K562 (cell line): ENCODE data around the gene PERP. TPM values are rescaled to one million over a fixed set of nuclear protein-coding genes. Genes with fewer than 3 reads are reported as not detected.
A peak's percentile ranks its signal among the peaks of the same experiment; 100 is the strongest.

ENCODE experiments used
- ATAC-seq: fragments of 200-7000 bp; cut with Tn5 transposase; 3 replicates; pipeline ENCODE4 v1.9.1; 2020; ENCODE audit warnings: moderate library complexity
- BruUV-seq: library from RNA; stranded (reverse); fragments of 400-500 nt; replicated peaks from 2 replicates; lab custom pipeline; 2021; lab: Mats Ljungman, UMichigan
- CTCF ChIA-PET: fragments of 300-600 bp; formaldehyde crosslinking; extraction: SDS; loops from one replicate; lab custom pipeline; 2021; ENCODE audit warnings: low intra/inter-chr PET ratio; lab: Yijun Ruan, JAX
- POLR2A ChIA-PET: fragments of 300-600, 350-650 bp; sonication (Branson Sonifier 250); formaldehyde crosslinking; extraction: SDS; loops from one replicate; lab custom pipeline; 2021; ENCODE audit warnings: antibody characterized with exemption, inconsistent platforms; lab: Yijun Ruan, JAX
- DNase-seq, 4 experiments: peaks; one replicate each; pipeline versions ENCODE4 v3.0.0 to v3.0.0-alpha.2; 2011 to 2018; ENCODE audit warnings: low spot score in 3 of 4, mixed read lengths in 3 of 4; ENCODE audit errors: extremely low read depth in 1 of 4
- FAIRE-seq: peaks from 2 replicates; lab custom pipeline; 2011; peaks lifted over from hg19 to GRCh38; lab: Jason Lieb, UNC
- H2AFZ ChIP-seq: 2 replicates; pipeline ENCODE4 v1.6.0; 2011; ENCODE audit warnings: low read depth, low read length, control low read depth, inconsistent platforms
- H3K27ac ChIP-seq: fragments of 200-600 bp; 3 replicates; pipeline ENCODE4 v1.8.0; 2011; ENCODE audit warnings: low read depth, mild to moderate bottlenecking, control low read depth, inconsistent platforms, low read length, moderate library complexity, mixed read lengths; ENCODE audit errors: extremely low read depth
- H3K27me3 ChIP-seq, 2 experiments: fragments of 300-600 bp in 1 of 2; 2 replicates in 1 of 2; 3 replicates in 1 of 2; pipeline versions ENCODE4 v1.6.0 to v1.8.0; 2011; ENCODE audit warnings: inconsistent platforms in 2 of 2, low read length in 2 of 2, mild to moderate bottlenecking in 1 of 2, mixed read lengths in 1 of 2, moderate library complexity in 1 of 2; ENCODE audit not compliant: control insufficient read depth in 2 of 2, insufficient read depth in 2 of 2
- H3K36me3 ChIP-seq: fragments of 300-600 bp; 3 replicates; pipeline ENCODE4 v1.8.0; 2011; ENCODE audit warnings: mild to moderate bottlenecking, low read length, inconsistent platforms; ENCODE audit not compliant: control insufficient read depth, insufficient read depth
- H3K4me1 ChIP-seq, 2 experiments: fragments of 200-600 bp in 1 of 2; replicated peaks in 1 of 2; 2 replicates in 1 of 2; 3 replicates in 1 of 2; pipeline versions ENCODE4 v1.5.1 to v1.8.0; 2011; ENCODE audit warnings: inconsistent platforms in 2 of 2, low read length in 2 of 2, mild to moderate bottlenecking in 1 of 2, mixed read lengths in 1 of 2, moderate library complexity in 1 of 2; ENCODE audit not compliant: control insufficient read depth in 2 of 2, insufficient read depth in 2 of 2
- H3K4me2 ChIP-seq: 2 replicates; pipeline ENCODE4 v1.6.1; 2011; ENCODE audit warnings: low read length, control low read depth, inconsistent platforms, mixed read lengths; ENCODE audit not compliant: insufficient read depth
- H3K4me3 ChIP-seq: fragments of 200-600 bp; sonication (generic), shearing (Covaris generic); 2 replicates; pipeline ENCODE4 v1.5.1; 2016; ENCODE audit warnings: control low read depth, inconsistent platforms
- H3K79me2 ChIP-seq: fragments of 200-600 bp; 3 replicates; pipeline ENCODE4 v1.8.0; 2011; ENCODE audit warnings: low read length, inconsistent platforms; ENCODE audit not compliant: control insufficient read depth, insufficient read depth
- H3K9ac ChIP-seq, 2 experiments: 2 replicates each; pipeline versions ENCODE4 v1.6.0 to v1.6.1; 2011; ENCODE audit warnings: low read depth in 2 of 2, low read length in 2 of 2, control low read depth in 1 of 2, inconsistent platforms in 1 of 2, mild to moderate bottlenecking in 1 of 2, mixed read lengths in 1 of 2; ENCODE audit not compliant: insufficient read depth in 1 of 2
- H3K9me1 ChIP-seq: one replicate; pipeline ENCODE4 v1.6.0; 2011; ENCODE audit warnings: inconsistent platforms, mild to moderate bottlenecking, low read length, moderate library complexity; ENCODE audit not compliant: control insufficient read depth, insufficient read depth
- H3K9me3 ChIP-seq: replicated peaks from 2 replicates; pipeline ENCODE4 v1.5.1; 2011; ENCODE audit warnings: low read depth, low read length, inconsistent platforms; ENCODE audit not compliant: control insufficient read depth, insufficient read depth
- H4K20me1 ChIP-seq: replicated peaks from 2 replicates; pipeline ENCODE4 v1.6.1; 2011; ENCODE audit warnings: low read length, inconsistent platforms, mixed read lengths; ENCODE audit not compliant: control insufficient read depth, insufficient read depth
- BMI1 ChIP-seq: fragments of 150-350 bp; IDR thresholded peaks from 2 replicates; pipeline ENCODE4 v1.6.1; 2014; ENCODE audit warnings: low read length
- CAMTA2 ChIP-seq: fragments of 250-450 bp; sonication (Bioruptor Pico); conservative IDR thresholded peaks from 2 replicates; pipeline ENCODE4 v1.5.1; 2022
- CBX8 ChIP-seq: fragments of 200-600 bp; sonication (generic); IDR thresholded peaks from 2 replicates; pipeline ENCODE4 v1.6.1; 2012; ENCODE audit warnings: borderline replicate concordance, mixed run types, low read depth, mild to moderate bottlenecking, moderate library complexity, mixed read lengths, low read length, control low read depth, inconsistent platforms; ENCODE audit not compliant: poor library complexity, severe bottlenecking; ENCODE audit errors: extremely low read depth
- NFATC3 ChIP-seq: fragments of 450-650 bp; IDR thresholded peaks from 2 replicates; pipeline ENCODE4 v1.6.1; 2017; ENCODE audit warnings: mild to moderate bottlenecking
- PRPF4 ChIP-seq: fragments of 200-400 bp; formaldehyde crosslinking; IDR thresholded peaks from one replicate; pipeline ENCODE4 v1.6.1; 2017; ENCODE audit warnings: low read length, low read depth, mild to moderate bottlenecking; ENCODE audit not compliant: insufficient read depth, poor library complexity, severe bottlenecking
- SNRNP70 ChIP-seq: fragments of 200-400 bp; formaldehyde crosslinking; optimal IDR thresholded peaks from 2 replicates; pipeline ENCODE3; 2017; ENCODE audit warnings: low read depth, low read length
- ZNF717 ChIP-seq: fragments of 250-450 bp; sonication (Bioruptor Pico); IDR thresholded peaks from 2 replicates; pipeline ENCODE4 v1.5.0; 2021
- ZNF740 ChIP-seq, 3 experiments: fragments of 200-800 bp in 1 of 3; sonication (Bioruptor generic) in 1 of 3; sonication (generic) in 1 of 3; formaldehyde crosslinking in 1 of 3; IDR thresholded peaks; 2 replicates each; pipeline versions ENCODE4 v1.6.1 to v1.8.0; 2016 to 2022; ENCODE audit warnings: mild to moderate bottlenecking in 2 of 3, missing compliant biosample characterization in 2 of 3, missing genetic modification characterization in 2 of 3, missing genetic modification reagents in 1 of 3
- ZSCAN32 ChIP-seq: fragments of 450-650 bp; formaldehyde crosslinking; IDR thresholded peaks from 2 replicates; pipeline ENCODE4 v1.4.0; 2020; ENCODE audit warnings: mild to moderate bottlenecking, moderate library complexity
- WGBS: fragments of 100-300 bp; shearing (Covaris generic); methylation state at CpG from one replicate; pipeline ENCODE4 v1.1.6; 2016; ENCODE audit warnings: low coverage, mixed read lengths; ENCODE audit not compliant: insufficient coverage; ENCODE audit errors: missing lambda C conversion rate; 5-methylcytosine and 5-hydroxymethylcytosine counted together
- in situ Hi-C: fragments of 300-500 bp; cut with MboI; formaldehyde crosslinking; loops from 4 replicates; pipeline ENCODE4 v1.15.0; 2018; ENCODE audit warnings: inconsistent platforms, mixed read lengths
- intact Hi-C: fragments of 100-400 bp; cut with micrococcal nuclease; formaldehyde crosslinking; loops from 2 replicates; pipeline ENCODE4 v1.14.2; 2022
- polyA plus RNA-seq, 8 experiments: library from polyadenylated mRNA; depleted of rRNA in 4 of 8; stranded (reverse) in 5 of 8; unstranded in 3 of 8; fragments of >200 nt; fragmentation: Nextera tagmentation in 2 of 8; fragmentation: Illumina TruSeq in 1 of 8; extraction: Ambion mirVana in 2 of 8; extraction: Trizol in 1 of 8; gene quantifications; 2 replicates each; pipeline versions ENCODE4 v1.2.1 to v1.2.3, GENCODE V29; 2011 to 2014; ENCODE audit warnings: inconsistent platforms in 1 of 8, missing spikeins in 1 of 8
- total RNA-seq, 7 experiments: library from RNA; depleted of rRNA in 6 of 7; stranded (reverse); fragments of >200 nt in 6 of 7; fragmentation: Illumina TruSeq in 2 of 7; extraction: Trizol in 2 of 7; gene quantifications; 2 replicates each; pipeline versions ENCODE4 v1.2.1 to v1.2.3, GENCODE V29; 2011 to 2021; ENCODE audit warnings: low replicate concordance in 1 of 7

PERP gene
- total and polyA plus RNA-seq, 9 of the 15 experiments (the other 6 are each of a cell fraction or from before 2014, with no cell fraction given) = 0.01 to 0.27 (median 0.05) TPM; not detected in 2

DNA sequence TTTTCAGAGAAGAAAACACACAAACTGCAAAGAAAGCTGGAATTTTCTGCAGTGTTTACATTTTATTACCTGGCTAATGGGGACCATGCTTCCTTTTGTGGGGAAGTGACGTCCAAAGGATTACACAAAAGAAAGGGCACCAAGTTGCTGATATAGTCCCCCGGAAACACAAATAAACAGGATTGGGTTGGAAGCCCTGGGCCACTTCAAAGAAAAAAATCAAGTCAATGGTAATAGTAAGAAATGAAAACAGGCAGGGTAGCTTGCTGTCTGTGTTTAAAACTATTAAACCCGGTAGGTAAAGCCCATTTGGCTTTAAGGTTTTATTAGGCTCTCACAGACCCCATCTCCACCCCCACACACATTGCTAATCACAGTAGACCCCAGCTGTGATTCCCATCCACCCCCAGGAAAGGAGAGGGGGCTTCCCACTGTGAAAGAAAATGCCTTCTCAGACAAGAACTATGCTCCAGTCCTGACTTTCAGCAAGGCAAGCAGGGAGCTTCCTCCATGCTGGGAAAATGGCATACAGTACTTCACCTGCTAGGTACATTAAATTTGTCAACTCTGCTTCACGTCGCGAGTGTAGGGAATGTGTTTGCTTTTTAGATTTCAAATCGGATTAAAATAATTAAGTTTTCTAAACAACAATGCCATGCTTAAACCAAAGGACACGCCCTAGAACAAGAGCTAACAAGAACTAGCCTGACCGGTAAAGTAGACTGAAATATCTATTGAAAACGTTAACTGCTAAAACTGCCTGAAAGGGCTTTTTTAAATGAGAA is 1.1 kb downstream of the PERP start:
- TF ChIP-seq BMI1 (peak; percentile 47), PRPF4 (no peak), ZNF717 (CRISPR knock-in tag) (no peak), NFATC3 (no peak), ZSCAN32 (no peak), CBX8 (peak; percentile 76), SNRNP70 (no peak), ZNF740 (CRISPR knock-in tag; IDR thresholded peaks at IDR 0.05) (no peak), ZNF740 (tag; IDR thresholded peaks at IDR 0.05) (no peak), CAMTA2 (CRISPR knock-in tag) (no peak)
- DNase-seq = no peak
- no peaks in the 10 kb centered on the region; the same call in 1 of the 2 replicates for H4K20me1 ChIP-seq
- H3K27ac ChIP-seq = no peak overlapping the region
- H2AFZ ChIP-seq = no peak overlapping the region
- intact Hi-C loops = loop anchor here (5.0 to 10.0 kb wide), 2 partner anchors 239 to 831 kb away; partner anchors contain the start of gene TNFAIP3
- no peaks in the 10 kb centered on the region for H3K36me3 ChIP-seq
- 7% methylated on average over 10 of the region's 10 CpGs for WGBS
- H3K4me1 ChIP-seq = peaks cover 0 to 12% of the 10 kb centered on the region in 2 experiments; a peak in 2 of 5 replicates
- H3K27me3 ChIP-seq = peaks cover 44 to 58% of the 10 kb centered on the region in 2 experiments
- H3K9me1 ChIP-seq = no peaks in the 10 kb centered on the region
- no peaks in the 10 kb centered on the region for H3K79me2 ChIP-seq
- H3K9ac ChIP-seq = no peak overlapping the region
- in situ Hi-C loops = no loop called here
- no peak for ATAC-seq
- BruUV-seq = no TSS peak
- ChIA-PET POLR2A (interaction anchor here (0.5 to 0.9 kb wide), 4 partner anchors 101 to 791 kb away, joined by 3 to 6 read pairs (median 3); no protein-coding TSS in a partner anchor), CTCF (interaction anchor here (0.7 kb wide), 1 partner anchor 102 kb away, joined by 3 read pairs; no protein-coding TSS in a partner anchor)
- H3K9me3 ChIP-seq = no peaks in the 10 kb centered on the region
- no peak overlapping the region for H3K4me2 ChIP-seq
- no peak overlapping the region for H3K4me3 ChIP-seq
- no peak for FAIRE-seq
